ENCODE results near the gene SPATA24. TPM values are rescaled to one million over a fixed set of nuclear protein-coding genes. Genes with fewer than 3 reads are reported as not detected.

The SPATA24 gene
- total and polyA plus RNA-seq, 2 donors (not counting 1 experiment from before 2014, with no cell fraction given), result 5.6 to 7.4 TPM

DNA sequence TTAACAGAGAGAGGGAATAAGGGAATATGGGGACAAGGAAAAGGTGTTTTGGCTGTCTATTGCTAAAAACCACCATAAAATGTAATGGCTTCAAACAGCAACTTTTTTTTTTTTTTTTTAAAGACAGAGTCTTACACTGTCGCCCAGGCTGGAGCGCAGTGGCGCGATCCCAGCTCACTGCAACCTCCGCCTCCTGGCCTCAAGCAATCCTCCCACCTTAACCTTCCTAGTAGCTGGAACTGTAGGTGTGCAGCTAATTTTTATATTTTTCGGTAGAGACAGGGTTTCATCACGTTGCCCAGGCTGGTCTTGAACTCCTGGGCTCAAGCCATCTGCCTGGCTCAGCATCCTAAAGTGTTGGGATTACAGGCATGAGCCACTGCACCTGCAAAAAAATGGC is 4.3 kb upstream of the SPATA24 start:
- H3K4me1 ChIP-seq (ENCODE audit: control insufficient read depth, extremely low read depth, insufficient read depth, low read length), result peaks cover 3% of the 10 kb centered on the region
- DNase-seq (ENCODE audit: low read depth in 2 of 2), result no peak
- H3K36me3 ChIP-seq (ENCODE audit: control insufficient read depth, insufficient read depth, low read length), result no peaks in the 10 kb centered on the region
- no peak overlapping the region for H3K4me3 ChIP-seq (replicated peaks in 1 of 4; ENCODE audit: control extremely low read depth in 1 of 4, insufficient read depth in 1 of 4, low read depth in 3 of 4, low read length in 4 of 4)
- H4K20me1 ChIP-seq (ENCODE audit: control insufficient read depth, extremely low read depth, insufficient read depth, low read length), result no peaks in the 10 kb centered on the region
- no peaks in the 10 kb centered on the region for H3K79me2 ChIP-seq (ENCODE audit: control insufficient read depth, insufficient read depth, low read length)
- H3K27ac ChIP-seq (ENCODE audit: insufficient read depth, low read length), result no peak overlapping the region
- TF ChIP-seq, protein P1, sequence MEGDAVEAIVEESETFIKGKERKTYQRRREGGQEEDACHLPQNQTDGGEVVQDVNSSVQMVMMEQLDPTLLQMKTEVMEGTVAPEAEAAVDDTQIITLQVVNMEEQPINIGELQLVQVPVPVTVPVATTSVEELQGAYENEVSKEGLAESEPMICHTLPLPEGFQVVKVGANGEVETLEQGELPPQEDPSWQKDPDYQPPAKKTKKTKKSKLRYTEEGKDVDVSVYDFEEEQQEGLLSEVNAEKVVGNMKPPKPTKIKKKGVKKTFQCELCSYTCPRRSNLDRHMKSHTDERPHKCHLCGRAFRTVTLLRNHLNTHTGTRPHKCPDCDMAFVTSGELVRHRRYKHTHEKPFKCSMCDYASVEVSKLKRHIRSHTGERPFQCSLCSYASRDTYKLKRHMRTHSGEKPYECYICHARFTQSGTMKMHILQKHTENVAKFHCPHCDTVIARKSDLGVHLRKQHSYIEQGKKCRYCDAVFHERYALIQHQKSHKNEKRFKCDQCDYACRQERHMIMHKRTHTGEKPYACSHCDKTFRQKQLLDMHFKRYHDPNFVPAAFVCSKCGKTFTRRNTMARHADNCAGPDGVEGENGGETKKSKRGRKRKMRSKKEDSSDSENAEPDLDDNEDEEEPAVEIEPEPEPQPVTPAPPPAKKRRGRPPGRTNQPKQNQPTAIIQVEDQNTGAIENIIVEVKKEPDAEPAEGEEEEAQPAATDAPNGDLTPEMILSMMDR (conservative IDR thresholded peaks at IDR 0.05 in 1 of 2, IDR thresholded peaks at IDR 0.05 in 1 of 2; ENCODE audit: low read depth in 1 of 2, low read length in 2 of 2), result no peak
- no peak for TF ChIP-seq EZH2 (IDR thresholded peaks at IDR 0.05; ENCODE audit: low read length, missing control alignments)
- no peak overlapping the region for H3K4me2 ChIP-seq (ENCODE audit: extremely low read depth, insufficient read depth, low read length)
- no peak overlapping the region for H2AFZ ChIP-seq (ENCODE audit: low read length)
- no peaks in the 10 kb centered on the region for H3K27me3 ChIP-seq (ENCODE audit: control insufficient read depth, insufficient read depth, low read length)
- H3K9me3 ChIP-seq (ENCODE audit: control insufficient read depth, insufficient read depth, low read depth, low read length), result no peaks in the 10 kb centered on the region
- no peak overlapping the region for H3K9ac ChIP-seq (ENCODE audit: insufficient read depth, low read length)

DNA sequence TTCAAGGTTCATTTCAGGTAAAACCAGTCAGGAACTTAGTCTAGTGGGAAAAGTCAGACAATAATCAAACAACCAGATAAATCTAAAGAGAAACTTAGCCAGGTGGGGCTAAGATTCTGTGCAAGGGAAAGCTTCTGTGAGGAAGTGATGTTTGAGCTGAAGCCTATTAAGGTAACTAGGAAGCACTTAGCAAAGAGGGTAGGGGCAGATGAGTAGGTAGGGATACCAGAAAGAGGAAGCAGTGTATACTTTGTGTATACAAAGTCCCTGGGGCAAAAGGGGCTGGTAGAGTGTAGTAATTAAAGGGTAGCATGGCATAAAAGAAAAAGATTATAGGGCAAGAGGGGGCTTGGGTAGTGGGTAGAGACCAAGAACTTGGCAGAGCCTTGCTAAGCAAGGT is 3.6 kb upstream of the SPATA24 start:
- no peak for DNase-seq (ENCODE audit: low read depth in 2 of 2)

DNA sequence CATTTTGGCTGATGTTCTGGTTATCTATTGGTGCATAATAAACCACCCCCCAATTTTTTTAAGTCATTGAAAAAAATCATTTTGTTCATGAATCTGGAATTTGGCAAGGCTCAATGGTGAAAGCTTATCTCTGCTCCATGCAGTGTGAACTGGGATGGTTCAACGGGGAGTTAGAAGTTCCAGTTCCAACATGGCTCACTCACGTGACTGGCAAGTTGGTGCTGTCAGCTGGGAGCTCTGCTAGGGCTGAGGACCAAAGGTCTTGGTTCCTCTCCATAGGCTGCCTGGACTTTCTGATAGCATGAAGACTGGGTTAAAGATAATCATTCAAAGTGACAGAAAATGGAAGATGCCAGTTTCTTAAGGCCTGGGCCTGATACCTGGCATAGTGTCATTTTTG is 3.1 kb upstream of the SPATA24 start:
- Histone ChIP-seq H4K20me1 (ENCODE audit: control insufficient read depth, extremely low read depth, insufficient read depth, low read length) (no peaks in the 10 kb centered on the region), H3K4me2 (ENCODE audit: extremely low read depth, insufficient read depth, low read length) (no peak overlapping the region), H3K27me3 (ENCODE audit: control insufficient read depth, insufficient read depth, low read length) (no peaks in the 10 kb centered on the region), H3K9me3 (ENCODE audit: control insufficient read depth, insufficient read depth, low read depth, low read length) (no peaks in the 10 kb centered on the region), H3K9ac (ENCODE audit: insufficient read depth, low read length) (no peak overlapping the region), H3K4me3 (replicated peaks in 1 of 4; ENCODE audit: control extremely low read depth in 1 of 4, insufficient read depth in 1 of 4, low read depth in 3 of 4, low read length in 4 of 4) (no peak overlapping the region), H3K4me1 (ENCODE audit: control insufficient read depth, extremely low read depth, insufficient read depth, low read length) (peaks cover 6% of the 10 kb centered on the region), H3K36me3 (ENCODE audit: control insufficient read depth, insufficient read depth, low read length) (no peaks in the 10 kb centered on the region), H2AFZ (ENCODE audit: low read length) (no peak overlapping the region), H3K79me2 (ENCODE audit: control insufficient read depth, insufficient read depth, low read length) (no peaks in the 10 kb centered on the region), H3K27ac (ENCODE audit: insufficient read depth, low read length) (no peak overlapping the region)
- TF ChIP-seq, protein P1 (conservative IDR thresholded peaks at IDR 0.05 in 1 of 2, IDR thresholded peaks at IDR 0.05 in 1 of 2; ENCODE audit: low read depth in 1 of 2, low read length in 2 of 2), result no peak
- TF ChIP-seq EZH2 (IDR thresholded peaks at IDR 0.05; ENCODE audit: low read length, missing control alignments), result no peak
- DNase-seq (ENCODE audit: low read depth in 2 of 2), result no peak

More for the DNA sequence above, 3.6 kb upstream of the SPATA24 start:
- TF ChIP-seq, protein P1 (conservative IDR thresholded peaks at IDR 0.05 in 1 of 2, IDR thresholded peaks at IDR 0.05 in 1 of 2; ENCODE audit: low read depth in 1 of 2, low read length in 2 of 2), result no peak
- TF ChIP-seq EZH2 (IDR thresholded peaks at IDR 0.05; ENCODE audit: low read length, missing control alignments), result no peak
- no peaks in the 10 kb centered on the region for H3K27me3 ChIP-seq (ENCODE audit: control insufficient read depth, insufficient read depth, low read length)
- no peak overlapping the region for H3K4me2 ChIP-seq (ENCODE audit: extremely low read depth, insufficient read depth, low read length)
- H3K9me3 ChIP-seq (ENCODE audit: control insufficient read depth, insufficient read depth, low read depth, low read length), result no peaks in the 10 kb centered on the region
- no peak overlapping the region for H3K9ac ChIP-seq (ENCODE audit: insufficient read depth, low read length)
- no peak overlapping the region for H3K27ac ChIP-seq (ENCODE audit: insufficient read depth, low read length)
- no peaks in the 10 kb centered on the region for H3K79me2 ChIP-seq (ENCODE audit: control insufficient read depth, insufficient read depth, low read length)
- peaks cover 6% of the 10 kb centered on the region for H3K4me1 ChIP-seq (ENCODE audit: control insufficient read depth, extremely low read depth, insufficient read depth, low read length)
- H3K4me3 ChIP-seq (replicated peaks in 1 of 4; ENCODE audit: control extremely low read depth in 1 of 4, insufficient read depth in 1 of 4, low read depth in 3 of 4, low read length in 4 of 4), result no peak overlapping the region
- no peaks in the 10 kb centered on the region for H3K36me3 ChIP-seq (ENCODE audit: control insufficient read depth, insufficient read depth, low read length)
- no peak overlapping the region for H2AFZ ChIP-seq (ENCODE audit: low read length)
- no peaks in the 10 kb centered on the region for H4K20me1 ChIP-seq (ENCODE audit: control insufficient read depth, extremely low read depth, insufficient read depth, low read length)

Data from fibroblast of lung (primary cell).